Aorta (tissue), 5 donors: ENCODE data around the gene ACTR10. TPM values are rescaled to one million over a fixed set of nuclear protein-coding genes. Genes with fewer than 3 reads are reported as not detected.
A peak's percentile ranks its signal among the peaks of the same experiment; 100 is the strongest.

Experiments
- ATAC-seq: fragments of 200-7000 bp; cut with Tn5 transposase; one replicate; pipeline ENCODE4 v1.9.1; 2022; ENCODE audit warnings: moderate library complexity; ENCODE audit not compliant: low FRiP score
- DNase-seq, 2 donors: peaks; one replicate each; pipeline ENCODE4 v3.0.0-alpha.2; 2020
- H3K27ac ChIP-seq, 2 donors: one replicate each; pipeline ENCODE4 v1.5.1; 2013; ENCODE audit warnings: low read length in 2 of 2, mild to moderate bottlenecking in 2 of 2, moderate library complexity in 2 of 2, control low read depth in 1 of 2, inconsistent platforms in 1 of 2, low read depth in 1 of 2
- H3K27me3 ChIP-seq, 2 donors: one replicate each; pipeline ENCODE4 v1.6.1; 2013; ENCODE audit warnings: control low read depth in 1 of 2, low read length in 1 of 2, mild to moderate bottlenecking in 1 of 2, moderate library complexity in 1 of 2; ENCODE audit not compliant: insufficient read depth in 2 of 2, control insufficient read depth in 1 of 2
- H3K36me3 ChIP-seq, 2 donors: one replicate each; pipeline ENCODE4 v1.6.1; 2013; ENCODE audit warnings: control low read depth in 1 of 2, low read length in 1 of 2, mild to moderate bottlenecking in 1 of 2; ENCODE audit not compliant: insufficient read depth in 2 of 2, control insufficient read depth in 1 of 2
- H3K4me1 ChIP-seq, 2 donors: one replicate each; pipeline ENCODE4 v1.6.1; 2013; ENCODE audit warnings: low read length in 2 of 2, control low read depth in 1 of 2, mild to moderate bottlenecking in 1 of 2, moderate library complexity in 1 of 2; ENCODE audit not compliant: insufficient read depth in 2 of 2, control insufficient read depth in 1 of 2
- H3K4me3 ChIP-seq, 2 donors: one replicate each; pipeline ENCODE4 v1.5.1; 2013; ENCODE audit warnings: low read length in 2 of 2, control low read depth in 1 of 2, mild to moderate bottlenecking in 1 of 2
- H3K9me3 ChIP-seq: one replicate; pipeline ENCODE4 v1.6.1; 2013; ENCODE audit warnings: mild to moderate bottlenecking, low read length; ENCODE audit not compliant: control insufficient read depth
- WGBS, 2 donors: extraction: QIAGEN DNeasy Blood & Tissue Kit; methylation state at CpG; one replicate each; pipeline ENCODE4 v1.1.7; 2013; 5-methylcytosine and 5-hydroxymethylcytosine counted together
- intact Hi-C, 2 donors: fragments of 100-400 bp; cut with DNase I; formaldehyde crosslinking; loops; one replicate each; pipeline versions ENCODE4 v1.14.2 to v1.15.0; 2022
- long read RNA-seq, 2 donors: library from polyadenylated mRNA; unstranded; transcript quantifications; one replicate each; pipeline ENCODE4 v2.0.0, GENCODE V29; 2020 to 2021
- polyA plus RNA-seq, 2 donors: library from polyadenylated mRNA; stranded (reverse); fragments of 200-250 nt; gene quantifications; one replicate each; pipeline ENCODE4 v1.2.3, GENCODE V29; 2013
- total RNA-seq, 2 donors: library from RNA; stranded (reverse); fragmentation: NEBNext Ultra II Directional; extraction: Animal tissue kit (Norgen Biotek cat#: 25700); gene quantifications; one replicate each; pipeline ENCODE4 v1.2.1, GENCODE V29; 2021
- donor health status: healthy with polysubstance abuse.
- donor health status: Bipolar disorder and iron deficiency.
- donor health status: DM: no; HTN: no; CAD: no.
- donor health status: DM: no; HTN: no; CAD: no.
- donor health status: DM: yes; HTN: yes; CAD: no.

The ACTR10 gene
- total RNA-seq (10 to 100 TPM; 66.9 to 73.0 TPM), polyA plus RNA-seq (10 to 100 TPM; 47.3 to 95.6 TPM)
- long read RNA-seq, donor 1, transcript ACTR10-201 (13 exons, 2,419 nt), result major isoform, 312 of 344 reads
- long read RNA-seq, donor 1, partial matches to known transcripts, result 11 of 344 reads
- long read RNA-seq, donor 1, other reads (novel, unspliced or antisense), result 20 of 344 reads
- long read RNA-seq, donor 2, transcript ACTR10-201 (13 exons, 2,419 nt), result major isoform, 39 of 51 reads
- long read RNA-seq, donor 2, partial matches to known transcripts, result 3 of 51 reads
- long read RNA-seq, donor 2, other reads (novel, unspliced or antisense), result 9 of 51 reads

DNA sequence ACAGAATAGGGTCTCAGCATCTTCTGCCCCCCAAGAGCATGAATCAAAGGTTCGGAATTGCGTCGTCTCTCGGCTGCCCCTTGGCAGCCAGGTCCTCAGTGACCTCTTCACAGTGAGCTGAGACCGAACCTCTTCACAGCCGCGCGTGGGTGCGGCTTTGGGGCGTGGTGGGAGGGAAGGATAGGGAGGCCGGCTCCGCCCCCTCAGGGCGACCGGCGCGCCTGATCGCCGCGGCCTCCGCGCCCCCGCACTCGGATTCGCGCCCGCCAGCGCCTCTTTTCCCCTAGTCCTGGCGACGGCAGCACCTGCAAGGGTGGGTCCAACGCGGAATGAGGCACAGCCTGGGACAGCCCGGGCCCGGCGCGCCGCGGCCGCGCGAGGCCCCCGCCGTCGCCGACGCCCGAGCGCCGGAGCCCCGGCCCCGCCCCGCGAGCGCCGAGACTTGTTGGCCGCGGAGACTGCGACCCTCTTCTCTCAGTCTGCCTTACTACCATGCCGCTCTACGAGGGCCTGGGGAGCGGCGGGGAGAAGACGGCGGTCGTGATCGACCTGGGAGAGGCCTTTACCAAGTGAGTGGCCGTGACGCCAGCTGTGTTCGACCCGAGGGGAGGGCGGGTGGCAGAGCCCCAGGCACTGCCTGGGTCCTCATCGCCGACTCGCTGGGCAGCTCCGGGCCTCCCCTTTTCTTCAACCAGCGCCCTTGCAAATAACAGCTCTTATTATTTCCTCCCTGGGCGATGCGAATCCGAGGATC lies at the start of gene ACTR10:
Gene ACTR10 (plus strand): TSS at position 424 of the 754 bp plus-strand sequence. CDS start 69 bp downstream, at position 493.
- DNase-seq (peak; percentile 92 to 96), ATAC-seq (peak; percentile 97)
- no peaks in the 10 kb centered on the region for H3K27me3 ChIP-seq
- intact Hi-C loops, result loop anchor here in 1 of 2 donors (2.0 kb wide), 1 partner anchor 39 kb away; no protein-coding TSS in a partner anchor
- H3K36me3 ChIP-seq, result no peaks in the 10 kb centered on the region
- WGBS, 2 donors, result 0% methylated on average over 64 to 78 of the region's 78 CpGs
- H3K27ac ChIP-seq, result peak within 1 kb of the TSS; percentile 89 to 96
- no peaks in the 10 kb centered on the region for H3K9me3 ChIP-seq
- H3K4me1 ChIP-seq, result peaks cover 0 to 2% of the 10 kb centered on the region in 2 donors
- H3K4me3 ChIP-seq, result peak within 1 kb of the TSS; percentile 75 to 87

GRCh38 chr14:58150243-58150805 lies 49.6 kb upstream of the ACTR10 start:
- no peak overlapping the region for H3K4me3 ChIP-seq
- H3K36me3 ChIP-seq, result no peaks in the 10 kb centered on the region
- ATAC-seq (no peak), DNase-seq (no peak)
- WGBS, 2 donors, result 87% methylated on average over 6 of the region's 6 CpGs
- peaks cover 0 to 4% of the 10 kb centered on the region in 2 donors for H3K4me1 ChIP-seq
- no peak overlapping the region for H3K27ac ChIP-seq
- H3K27me3 ChIP-seq, result no peaks in the 10 kb centered on the region
- H3K9me3 ChIP-seq, result no peaks in the 10 kb centered on the region
- intact Hi-C loops, result no loop called here

DNA sequence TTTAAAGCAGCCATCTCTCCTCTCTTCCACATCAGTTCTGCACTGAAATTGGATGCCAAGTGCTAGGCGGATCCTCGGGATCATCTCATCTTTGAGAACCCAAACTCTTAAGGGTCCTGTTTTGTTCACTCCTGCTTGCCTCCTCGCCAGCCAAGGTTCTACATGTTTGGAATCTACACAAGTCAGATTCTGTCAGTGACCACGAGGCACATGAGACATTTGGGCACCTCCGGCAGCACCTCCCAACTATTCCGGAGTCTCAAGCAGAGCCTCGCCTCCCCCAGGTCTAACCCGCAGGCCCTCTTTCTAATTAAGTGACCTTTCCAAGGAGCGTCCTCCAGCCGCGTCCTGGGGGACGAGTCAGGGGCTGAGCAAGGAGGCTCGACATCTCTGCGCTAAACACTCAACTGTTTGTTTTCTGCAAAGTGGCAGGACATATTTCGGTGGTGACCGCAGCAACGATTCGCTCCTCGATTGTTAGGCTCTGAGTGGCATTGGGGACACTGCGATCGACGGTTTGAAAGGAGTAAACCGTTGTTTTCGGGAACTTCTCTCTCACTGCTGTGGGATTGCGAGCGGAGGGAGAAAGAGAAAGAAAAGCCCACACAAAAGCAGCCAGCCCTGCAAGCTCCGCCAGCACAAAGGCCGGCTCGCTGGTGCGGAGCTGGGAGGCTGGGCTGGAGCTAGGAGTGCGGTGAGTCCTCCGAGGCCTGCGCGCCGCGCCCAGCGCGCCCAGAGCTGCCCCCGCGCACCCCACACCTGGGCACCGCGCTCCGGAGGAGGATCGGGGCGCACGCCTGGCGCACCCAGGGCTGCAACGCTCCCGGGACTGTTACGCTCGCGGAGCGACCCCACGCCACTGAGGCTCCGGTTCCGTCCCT lies 48.6 kb upstream of the ACTR10 start:
- H3K27me3 ChIP-seq, result no peaks in the 10 kb centered on the region
- DNase-seq, result peak; percentile 46 to 76
- H3K9me3 ChIP-seq, result no peaks in the 10 kb centered on the region
- H3K4me1 ChIP-seq, result peaks cover 0 to 4% of the 10 kb centered on the region in 2 donors
- H3K4me3 ChIP-seq, result peak overlapping the region; percentile 64 to 75
- H3K27ac ChIP-seq, result peak overlapping the region in 1 of 2 donors; percentile 2
- H3K36me3 ChIP-seq, result no peaks in the 10 kb centered on the region
- intact Hi-C loops, result no loop called here
- peak; percentile 64 for ATAC-seq
- 1% methylated on average over 45 to 56 of the region's 56 CpGs for WGBS, 2 donors

GRCh38 chr14:58152014-58152857 lies 47.7 kb upstream of the ACTR10 start, which contains the start of gene ARMH4:
TSS of gene ARMH4 (minus strand) at chr14:58152213. CDS start at chr14:58139358, 12,855 bp downstream.
- Histone ChIP-seq H3K4me1 (peaks cover 0 to 4% of the 10 kb centered on the region in 2 donors), H3K27ac (peak within 1 kb of the TSS in 1 of 2 donors; percentile 33), H3K9me3 (no peaks in the 10 kb centered on the region), H3K36me3 (no peaks in the 10 kb centered on the region), H3K27me3 (no peaks in the 10 kb centered on the region), H3K4me3 (peak within 1 kb of the TSS; percentile 75 to 83)
- peak; percentile 96 for ATAC-seq
- intact Hi-C loops, result no loop called here
- WGBS, 2 donors, result 1% methylated on average over 67 to 70 of the region's 70 CpGs
- peak; percentile 91 to 94 for DNase-seq

DNA sequence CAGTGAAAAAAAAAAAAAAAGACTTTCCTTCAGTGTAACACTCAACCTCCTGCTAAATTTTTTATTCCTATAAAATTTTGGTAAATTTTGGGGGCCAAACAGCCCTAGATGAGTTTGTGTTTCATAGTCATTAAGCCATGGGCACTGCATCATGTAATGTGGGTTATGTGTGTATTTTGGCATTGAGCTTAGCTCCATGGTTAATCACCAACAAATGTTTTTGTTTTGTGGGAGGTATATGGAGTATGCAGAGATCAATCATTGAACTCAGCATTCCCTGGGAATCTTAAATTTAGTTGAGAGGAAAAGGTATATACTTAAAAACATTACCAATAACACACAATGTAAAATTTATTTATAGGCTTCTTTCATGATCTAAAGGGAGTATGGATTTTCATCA lies 39.4 kb upstream of the ACTR10 start:
- no peak overlapping the region for H3K27ac ChIP-seq
- H3K27me3 ChIP-seq, result no peaks in the 10 kb centered on the region
- H3K4me3 ChIP-seq, result no peak overlapping the region
- no peaks in the 10 kb centered on the region for H3K4me1 ChIP-seq
- DNase-seq (no peak), ATAC-seq (no peak)
- intact Hi-C loops, result no loop called here
- no peaks in the 10 kb centered on the region for H3K36me3 ChIP-seq
- no peaks in the 10 kb centered on the region for H3K9me3 ChIP-seq

- H3K9me3 ChIP-seq, result no peaks in the 10 kb centered on the region
- H3K36me3 ChIP-seq, result no peaks in the 10 kb centered on the region
- H3K4me3 ChIP-seq, result no peak overlapping the region
- DNase-seq, result peak; percentile 90 to 96
- peak; percentile 87 for ATAC-seq
- no peak overlapping the region for H3K27ac ChIP-seq
- no peaks in the 10 kb centered on the region for H3K4me1 ChIP-seq
- intact Hi-C loops, result loop anchor here (2.0 to 5.0 kb wide), 2 partner anchors 57 to 59 kb away; no protein-coding TSS in a partner anchor
- WGBS, 2 donors, result 30 to 31% methylated on average over 10 of the region's 10 CpGs
- H3K27me3 ChIP-seq, result no peaks in the 10 kb centered on the region
Observed at GRCh38 chr14:58166005-58166983, 33.7 kb upstream of the ACTR10 start.

- no peak for ATAC-seq
- Histone ChIP-seq H3K9me3 (no peaks in the 10 kb centered on the region), H3K4me3 (no peak overlapping the region), H3K4me1 (no peaks in the 10 kb centered on the region), H3K36me3 (no peaks in the 10 kb centered on the region), H3K27me3 (no peaks in the 10 kb centered on the region), H3K27ac (no peak overlapping the region)
- intact Hi-C loops, result loop anchor here (2.0 to 5.0 kb wide), 2 partner anchors 58 to 60 kb away; no protein-coding TSS in a partner anchor
- 48 to 49% methylated on average over 1 of the region's 1 CpG for WGBS, 2 donors
- DNase-seq, result no peak
Observed at GRCh38 chr14:58167057-58167456, 32.9 kb upstream of the ACTR10 start.
